Fibroblast of lung (primary cell): ENCODE measurements around the gene PYROXD2.

Experiments used
- CTCF ChIP-seq, 2 donors: IDR thresholded peaks in 1 of 2; conservative IDR thresholded peaks in 1 of 2; 1 replicate in 1 of 2; 2 replicates in 1 of 2; pipeline ENCODE4 v1.5.1; 2011 to 2012; ENCODE audit warnings: low read length in 2 of 2, control low read depth in 1 of 2, inconsistent platforms in 1 of 2, low read depth in 1 of 2, mild to moderate bottlenecking in 1 of 2
- EZH2 ChIP-seq: IDR thresholded peaks from 2 replicates; pipeline ENCODE4 v1.5.1; 2012; ENCODE audit warnings: low read length, control low read depth, mild to moderate bottlenecking; ENCODE audit errors: missing control alignments

- TF ChIP-seq CTCF (conservative IDR thresholded peaks at IDR 0.05 in 1 of 2, IDR thresholded peaks at IDR 0.05 in 1 of 2; ENCODE audit: low read depth in 1 of 2, low read length in 2 of 2) = no peak
- no peak for TF ChIP-seq EZH2
These were observed 15.2 kb downstream of the PYROXD2 start for GRCh38 chr10:98399784-98400183.
